ENCODE data around the gene SLC25A22.

DNA sequence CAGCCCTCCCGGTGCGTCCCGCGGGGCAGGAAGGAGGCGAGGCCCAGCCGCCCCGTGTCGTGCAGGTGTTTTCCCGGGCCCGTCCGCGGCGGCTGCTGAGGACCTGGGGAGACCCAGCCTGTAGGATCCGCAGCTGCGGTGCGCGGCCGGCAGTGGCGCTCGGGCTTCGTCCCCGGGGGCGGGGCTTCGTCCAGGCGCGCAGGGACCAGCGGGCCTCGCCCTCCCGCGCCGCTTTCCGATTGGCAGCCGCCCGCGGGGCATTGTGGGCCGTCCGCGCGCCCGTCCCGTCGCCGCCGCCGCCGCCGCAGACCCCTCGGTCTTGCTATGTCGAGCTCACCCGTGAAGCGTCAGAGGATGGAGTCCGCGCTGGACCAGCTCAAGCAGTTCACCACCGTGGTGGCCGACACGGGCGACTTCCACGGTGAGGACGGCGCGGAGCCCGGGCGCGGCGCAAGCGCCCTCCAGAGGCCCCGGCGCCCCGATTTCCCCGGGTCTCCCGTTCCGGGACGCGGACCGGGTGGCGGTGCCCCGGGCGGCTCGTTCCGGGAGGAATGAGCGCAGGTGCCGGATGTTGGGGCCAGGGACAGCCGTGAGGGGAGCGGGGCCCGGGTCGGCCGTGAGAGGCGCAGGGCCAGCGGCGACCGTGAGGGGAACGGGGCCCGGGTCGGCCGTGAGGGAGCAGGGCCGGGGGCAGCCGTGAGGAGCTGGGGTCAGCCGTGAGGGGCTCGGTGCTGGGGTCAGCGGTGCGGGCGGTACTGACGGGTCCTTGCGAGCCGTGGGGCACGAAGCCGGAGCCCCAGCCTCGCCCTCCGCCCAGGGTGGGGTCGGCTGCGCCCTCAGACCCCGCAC is 50.7 kb downstream of the SLC25A22 start, which contains the start of gene TALDO1:
- TF ChIP-seq RAD51 (IDR thresholded peaks at IDR 0.05), result no peak
- peak; percentile 86 for TF ChIP-seq POLR2A (IDR thresholded peaks at IDR 0.05; ENCODE audit: low read depth, low read length)
- TF ChIP-seq EP300 (IDR thresholded peaks at IDR 0.05; ENCODE audit: borderline replicate concordance in 1 of 2, control insufficient read depth in 1 of 2, low read depth in 2 of 2, low read length in 2 of 2), result no peak
- TF ChIP-seq, protein P1, sequence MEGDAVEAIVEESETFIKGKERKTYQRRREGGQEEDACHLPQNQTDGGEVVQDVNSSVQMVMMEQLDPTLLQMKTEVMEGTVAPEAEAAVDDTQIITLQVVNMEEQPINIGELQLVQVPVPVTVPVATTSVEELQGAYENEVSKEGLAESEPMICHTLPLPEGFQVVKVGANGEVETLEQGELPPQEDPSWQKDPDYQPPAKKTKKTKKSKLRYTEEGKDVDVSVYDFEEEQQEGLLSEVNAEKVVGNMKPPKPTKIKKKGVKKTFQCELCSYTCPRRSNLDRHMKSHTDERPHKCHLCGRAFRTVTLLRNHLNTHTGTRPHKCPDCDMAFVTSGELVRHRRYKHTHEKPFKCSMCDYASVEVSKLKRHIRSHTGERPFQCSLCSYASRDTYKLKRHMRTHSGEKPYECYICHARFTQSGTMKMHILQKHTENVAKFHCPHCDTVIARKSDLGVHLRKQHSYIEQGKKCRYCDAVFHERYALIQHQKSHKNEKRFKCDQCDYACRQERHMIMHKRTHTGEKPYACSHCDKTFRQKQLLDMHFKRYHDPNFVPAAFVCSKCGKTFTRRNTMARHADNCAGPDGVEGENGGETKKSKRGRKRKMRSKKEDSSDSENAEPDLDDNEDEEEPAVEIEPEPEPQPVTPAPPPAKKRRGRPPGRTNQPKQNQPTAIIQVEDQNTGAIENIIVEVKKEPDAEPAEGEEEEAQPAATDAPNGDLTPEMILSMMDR (IDR thresholded peaks at IDR 0.05 in 2 of 3, conservative IDR thresholded peaks at IDR 0.05 in 1 of 3; ENCODE audit: control insufficient read depth in 2 of 3, extremely low read depth in 1 of 3, insufficient read depth in 1 of 3, low read depth in 3 of 3, low read length in 3 of 3), result peak in 2 of 3 experiments; percentile 21 to 35; a peak in 2 of 6 replicates
